ENCODE results near the gene RNPC3.

RNPC3 gene

DNA sequence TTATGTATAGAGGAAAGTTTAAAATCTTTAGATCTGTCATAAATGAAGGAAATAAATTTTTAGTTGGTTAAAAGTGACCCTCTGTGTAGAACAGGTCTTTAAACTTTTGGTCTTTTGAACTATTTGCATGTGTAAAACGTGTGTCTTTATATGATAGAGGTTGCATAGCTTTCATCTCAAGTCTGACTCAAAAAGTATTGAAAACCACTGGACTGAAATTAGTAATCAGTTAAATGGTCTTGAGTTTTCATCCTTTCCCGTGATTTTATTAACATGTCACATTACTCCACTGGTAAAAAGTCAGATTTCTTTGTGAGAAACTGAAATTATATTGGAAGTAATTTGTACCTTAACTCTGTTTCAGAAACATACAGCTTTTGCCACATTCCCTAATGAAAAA lies 1.8 kb downstream of the RNPC3 start:
- Histone ChIP-seq H3K27ac (ENCODE audit: low read depth, low read length) (no peak overlapping the region), H3K4me1 (ENCODE audit: control insufficient read depth, low read length) (peaks cover 23% of the 10 kb centered on the region), H3K79me2 (ENCODE audit: control insufficient read depth, low read length) (peaks cover 64% of the 10 kb centered on the region), H3F3A (ENCODE audit: control insufficient read depth, insufficient read depth) (no peaks in the 10 kb centered on the region), H3K4me2 (ENCODE audit: low read length) (peak overlapping the region; percentile 69), H3K9me3 (ENCODE audit: control insufficient read depth, insufficient read depth, low read length) (no peaks in the 10 kb centered on the region), H3K9me2 (replicated peaks; ENCODE audit: control insufficient read depth, low read length) (no peaks in the 10 kb centered on the region), H3K4me3 (ENCODE audit: low read length) (peak overlapping the region; percentile 90), H3K27me3 (ENCODE audit: control insufficient read depth, low read length) (no peaks in the 10 kb centered on the region), H4K20me1 (ENCODE audit: control insufficient read depth, insufficient read depth, low read depth, low read length) (peaks cover 7% of the 10 kb centered on the region; the same call in 1 of the 2 replicates), H3K36me3 (ENCODE audit: control insufficient read depth, low read length) (peaks cover 53% of the 10 kb centered on the region)
- no peak for TF ChIP-seq EZH2phosphoT487 (IDR thresholded peaks at IDR 0.05; ENCODE audit: borderline replicate concordance, low read length)
- TF ChIP-seq, protein P1, sequence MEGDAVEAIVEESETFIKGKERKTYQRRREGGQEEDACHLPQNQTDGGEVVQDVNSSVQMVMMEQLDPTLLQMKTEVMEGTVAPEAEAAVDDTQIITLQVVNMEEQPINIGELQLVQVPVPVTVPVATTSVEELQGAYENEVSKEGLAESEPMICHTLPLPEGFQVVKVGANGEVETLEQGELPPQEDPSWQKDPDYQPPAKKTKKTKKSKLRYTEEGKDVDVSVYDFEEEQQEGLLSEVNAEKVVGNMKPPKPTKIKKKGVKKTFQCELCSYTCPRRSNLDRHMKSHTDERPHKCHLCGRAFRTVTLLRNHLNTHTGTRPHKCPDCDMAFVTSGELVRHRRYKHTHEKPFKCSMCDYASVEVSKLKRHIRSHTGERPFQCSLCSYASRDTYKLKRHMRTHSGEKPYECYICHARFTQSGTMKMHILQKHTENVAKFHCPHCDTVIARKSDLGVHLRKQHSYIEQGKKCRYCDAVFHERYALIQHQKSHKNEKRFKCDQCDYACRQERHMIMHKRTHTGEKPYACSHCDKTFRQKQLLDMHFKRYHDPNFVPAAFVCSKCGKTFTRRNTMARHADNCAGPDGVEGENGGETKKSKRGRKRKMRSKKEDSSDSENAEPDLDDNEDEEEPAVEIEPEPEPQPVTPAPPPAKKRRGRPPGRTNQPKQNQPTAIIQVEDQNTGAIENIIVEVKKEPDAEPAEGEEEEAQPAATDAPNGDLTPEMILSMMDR (IDR thresholded peaks at IDR 0.05; ENCODE audit: low read depth, low read length, poor library complexity, severe bottlenecking) = no peak

DNA sequence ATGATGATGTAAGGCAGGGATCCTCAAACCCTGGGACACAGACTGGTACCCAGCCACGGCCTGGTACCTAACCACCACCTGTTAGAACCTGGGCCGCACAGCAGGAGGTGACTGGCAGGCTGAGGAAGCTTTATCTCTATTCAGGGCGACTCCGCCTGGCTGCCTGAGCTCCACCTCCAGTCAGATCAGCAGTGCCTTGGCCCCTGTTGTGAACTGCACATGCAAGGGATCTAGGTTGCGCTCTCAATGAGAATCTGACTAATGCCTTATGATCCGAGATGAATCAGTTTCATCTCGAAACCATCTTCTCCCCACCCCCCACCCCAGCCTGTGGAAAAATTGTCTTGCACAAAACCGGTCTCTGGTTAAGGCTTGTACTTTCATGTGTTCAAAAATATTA lies 4.2 kb downstream of the RNPC3 start:
- TF ChIP-seq, protein P1 (IDR thresholded peaks at IDR 0.05; ENCODE audit: low read depth, low read length, poor library complexity, severe bottlenecking) = no peak
- no peak for TF ChIP-seq EZH2phosphoT487 (IDR thresholded peaks at IDR 0.05; ENCODE audit: borderline replicate concordance, low read length)
- H3K4me2 ChIP-seq (ENCODE audit: low read length) = no peak overlapping the region
- peaks cover 76% of the 10 kb centered on the region for H3K36me3 ChIP-seq (ENCODE audit: control insufficient read depth, low read length)
- H3F3A ChIP-seq (ENCODE audit: control insufficient read depth, insufficient read depth) = no peaks in the 10 kb centered on the region
- no peak overlapping the region for H3K27ac ChIP-seq (ENCODE audit: low read depth, low read length)
- H3K9me2 ChIP-seq (replicated peaks; ENCODE audit: control insufficient read depth, low read length) = no peaks in the 10 kb centered on the region
- H4K20me1 ChIP-seq (ENCODE audit: control insufficient read depth, insufficient read depth, low read depth, low read length) = peaks cover 14% of the 10 kb centered on the region; the same call in 1 of the 2 replicates
- H3K27me3 ChIP-seq (ENCODE audit: control insufficient read depth, low read length) = no peaks in the 10 kb centered on the region
- H3K79me2 ChIP-seq (ENCODE audit: control insufficient read depth, low read length) = peaks cover 81% of the 10 kb centered on the region
- no peak overlapping the region for H3K4me3 ChIP-seq (ENCODE audit: low read length)
- H3K4me1 ChIP-seq (ENCODE audit: control insufficient read depth, low read length) = peaks cover 21% of the 10 kb centered on the region
- no peaks in the 10 kb centered on the region for H3K9me3 ChIP-seq (ENCODE audit: control insufficient read depth, insufficient read depth, low read length)

DNA sequence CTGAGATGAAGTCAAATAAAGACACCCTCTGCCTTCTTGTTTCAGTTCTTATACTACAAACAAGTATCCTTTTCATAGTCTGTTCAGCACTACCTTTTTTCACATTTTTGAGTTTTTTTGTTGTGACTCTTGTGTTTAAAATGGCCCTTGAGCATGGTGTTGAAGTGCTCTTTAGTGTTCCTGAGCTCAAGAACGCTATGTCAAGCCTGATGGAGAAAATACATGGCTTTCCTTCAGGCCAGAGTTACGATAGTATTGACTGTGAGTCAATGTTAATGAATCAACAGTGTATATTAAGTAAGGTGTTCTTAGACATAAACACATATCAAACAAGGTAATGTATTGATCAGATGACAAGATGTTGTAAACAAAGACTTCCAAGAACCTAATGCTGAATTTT lies 12.7 kb downstream of the RNPC3 start:
- TF ChIP-seq, protein P1 (IDR thresholded peaks at IDR 0.05; ENCODE audit: low read depth, low read length, poor library complexity, severe bottlenecking) = no peak
- TF ChIP-seq EZH2phosphoT487 (IDR thresholded peaks at IDR 0.05; ENCODE audit: borderline replicate concordance, low read length) = no peak
- peaks cover 8% of the 10 kb centered on the region for H3K79me2 ChIP-seq (ENCODE audit: control insufficient read depth, low read length)
- peaks cover 79% of the 10 kb centered on the region for H3K36me3 ChIP-seq (ENCODE audit: control insufficient read depth, low read length)

More for the DNA sequence above, 12.7 kb downstream of the RNPC3 start:
- Histone ChIP-seq H3F3A (ENCODE audit: control insufficient read depth, insufficient read depth) (no peaks in the 10 kb centered on the region), H3K4me2 (ENCODE audit: low read length) (no peak overlapping the region), H3K27me3 (ENCODE audit: control insufficient read depth, low read length) (no peaks in the 10 kb centered on the region), H3K27ac (ENCODE audit: low read depth, low read length) (no peak overlapping the region), H3K9me3 (ENCODE audit: control insufficient read depth, insufficient read depth, low read length) (no peaks in the 10 kb centered on the region), H3K9me2 (replicated peaks; ENCODE audit: control insufficient read depth, low read length) (no peaks in the 10 kb centered on the region), H3K4me1 (ENCODE audit: control insufficient read depth, low read length) (no peaks in the 10 kb centered on the region), H3K4me3 (ENCODE audit: low read length) (no peak overlapping the region), H4K20me1 (ENCODE audit: control insufficient read depth, insufficient read depth, low read depth, low read length) (no peaks in the 10 kb centered on the region)

Data from DOHH2 (cell line).